ENCODE results near the gene PNPLA2.

Gene PNPLA2

GRCh38 chr11:818396-819128 is at the start of gene PNPLA2:
Gene PNPLA2 (plus strand): TSS chr11:818914. CDS start chr11:819719, 805 bp downstream.
- H3K27me3 ChIP-seq (ENCODE audit: insufficient read depth, low read depth): no peaks in the 10 kb centered on the region
- H3K9ac ChIP-seq: peak within 1 kb of the TSS; percentile 66
- H3K27ac ChIP-seq: peak within 1 kb of the TSS; percentile 51
- H3K4me1 ChIP-seq (ENCODE audit: low read depth, poor library complexity, severe bottlenecking): peaks cover 9% of the 10 kb centered on the region
- H3K4me2 ChIP-seq: peak within 1 kb of the TSS; percentile 81
- H4K20me1 ChIP-seq (ENCODE audit: insufficient read depth): no peaks in the 10 kb centered on the region
- no peak within 1 kb of the TSS for H3K4me3 ChIP-seq (IDR thresholded peaks at IDR 0.05; ENCODE audit: insufficient read depth, low read depth, low read length)
- H3K36me3 ChIP-seq (ENCODE audit: insufficient read depth): no peaks in the 10 kb centered on the region
- H3K79me2 ChIP-seq (ENCODE audit: insufficient read depth, low read depth): no peaks in the 10 kb centered on the region; the same call in 1 of the 2 replicates
- TF ChIP-seq CTCF (conservative IDR thresholded peaks at IDR 0.05; ENCODE audit: low read depth, low read length): no peak
- H2AFZ ChIP-seq (ENCODE audit: low read depth): peak within 1 kb of the TSS; percentile 47; the same call in 1 of the 2 replicates

GRCh38 chr11:769887-770641 is 48.6 kb upstream of the PNPLA2 start:
- Histone ChIP-seq H3K4me1 (ENCODE audit: low read depth, poor library complexity, severe bottlenecking) (no peaks in the 10 kb centered on the region), H3K9ac (no peak overlapping the region), H4K20me1 (ENCODE audit: insufficient read depth) (no peaks in the 10 kb centered on the region), H3K27ac (no peak overlapping the region), H3K27me3 (ENCODE audit: insufficient read depth, low read depth) (no peaks in the 10 kb centered on the region), H2AFZ (ENCODE audit: low read depth) (no peak overlapping the region), H3K36me3 (ENCODE audit: insufficient read depth) (0 out of 2 replicates have a peak, but pooled peaks cover 4% of the 10 kb centered on the region), H3K4me2 (no peak overlapping the region), H3K4me3 (IDR thresholded peaks at IDR 0.05; ENCODE audit: insufficient read depth, low read depth, low read length) (no peak overlapping the region), H3K79me2 (ENCODE audit: insufficient read depth, low read depth) (peaks cover 24% of the 10 kb centered on the region; the same call in 1 of the 2 replicates)
- TF ChIP-seq CTCF (conservative IDR thresholded peaks at IDR 0.05; ENCODE audit: low read depth, low read length): no peak

GRCh38 chr11:770642-771616 is 47.8 kb upstream of the PNPLA2 start:
- H2AFZ ChIP-seq (ENCODE audit: low read depth): no peak overlapping the region
- 0 out of 2 replicates have a peak, but pooled peaks cover 4% of the 10 kb centered on the region for H3K36me3 ChIP-seq (ENCODE audit: insufficient read depth)
- H3K27me3 ChIP-seq (ENCODE audit: insufficient read depth, low read depth): no peaks in the 10 kb centered on the region
- H3K4me2 ChIP-seq: no peak overlapping the region
- H3K79me2 ChIP-seq (ENCODE audit: insufficient read depth, low read depth): peaks cover 33% of the 10 kb centered on the region
- H3K4me1 ChIP-seq (ENCODE audit: low read depth, poor library complexity, severe bottlenecking): peaks cover 4% of the 10 kb centered on the region
- H3K27ac ChIP-seq: no peak overlapping the region
- no peak for TF ChIP-seq CTCF (conservative IDR thresholded peaks at IDR 0.05; ENCODE audit: low read depth, low read length)
- H3K4me3 ChIP-seq (IDR thresholded peaks at IDR 0.05; ENCODE audit: insufficient read depth, low read depth, low read length): no peak overlapping the region
- H4K20me1 ChIP-seq (ENCODE audit: insufficient read depth): no peaks in the 10 kb centered on the region
- H3K9ac ChIP-seq: no peak overlapping the region

- peaks cover 41% of the 10 kb centered on the region for H3K79me2 ChIP-seq (ENCODE audit: insufficient read depth, low read depth)
- no peak overlapping the region for H3K9ac ChIP-seq
- 0 out of 2 replicates have a peak, but pooled peaks cover 2% of the 10 kb centered on the region for H3K36me3 ChIP-seq (ENCODE audit: insufficient read depth)
- no peak overlapping the region for H3K27ac ChIP-seq
- H3K27me3 ChIP-seq (ENCODE audit: insufficient read depth, low read depth): no peaks in the 10 kb centered on the region
- peaks cover 7% of the 10 kb centered on the region for H3K4me1 ChIP-seq (ENCODE audit: low read depth, poor library complexity, severe bottlenecking)
- no peak overlapping the region for H3K4me2 ChIP-seq
- no peaks in the 10 kb centered on the region for H4K20me1 ChIP-seq (ENCODE audit: insufficient read depth)
- H2AFZ ChIP-seq (ENCODE audit: low read depth): no peak overlapping the region
- no peak overlapping the region for H3K4me3 ChIP-seq (IDR thresholded peaks at IDR 0.05; ENCODE audit: insufficient read depth, low read depth, low read length)
- TF ChIP-seq CTCF (conservative IDR thresholded peaks at IDR 0.05; ENCODE audit: low read depth, low read length): no peak
Observed at GRCh38 chr11:771617-772204, 47.0 kb upstream of the PNPLA2 start.

All from KMS-11 (cell line).